Neuronal stem cell (in vitro differentiated cells): ENCODE results near the gene DPPA5. TPM values are rescaled to one million over a fixed set of nuclear protein-coding genes. Genes with fewer than 3 reads are reported as not detected.

Source experiments
- DNase-seq: peaks from one replicate; pipeline ENCODE4 v3.0.0-alpha.2; 2013; ENCODE audit warnings: low spot score
- H2AFZ ChIP-seq: one replicate; pipeline ENCODE4 v1.6.1; 2013; ENCODE audit warnings: mild to moderate bottlenecking, low read length, inconsistent platforms
- H2AK5ac ChIP-seq: 2 replicates; pipeline ENCODE4 v1.6.1; 2013; ENCODE audit warnings: low read depth, mild to moderate bottlenecking, inconsistent platforms, low read length, moderate library complexity, mixed read lengths
- H2BK120ac ChIP-seq: 2 replicates; pipeline ENCODE4 v1.6.1; 2013; ENCODE audit warnings: low read depth, mild to moderate bottlenecking, inconsistent platforms, low read length, moderate library complexity, mixed read lengths
- H2BK12ac ChIP-seq: one replicate; pipeline ENCODE4 v1.6.1; 2013; ENCODE audit warnings: low read length, inconsistent platforms
- H2BK15ac ChIP-seq: 2 replicates; pipeline ENCODE4 v1.6.1; 2013; ENCODE audit warnings: mild to moderate bottlenecking, low read length, inconsistent platforms, mixed read lengths
- H2BK5ac ChIP-seq: one replicate; pipeline ENCODE4 v1.6.1; 2013; ENCODE audit warnings: inconsistent platforms, mild to moderate bottlenecking, low read length, moderate library complexity
- H3K14ac ChIP-seq: one replicate; pipeline ENCODE4 v1.6.1; 2013; ENCODE audit warnings: low read length, inconsistent platforms
- H3K18ac ChIP-seq: 2 replicates; pipeline ENCODE4 v1.6.1; 2013; ENCODE audit warnings: low read length, inconsistent platforms
- H3K23ac ChIP-seq: 2 replicates; pipeline ENCODE4 v1.6.1; 2013; ENCODE audit warnings: low read depth, mild to moderate bottlenecking, mixed read lengths, low read length, inconsistent platforms; ENCODE audit not compliant: poor library complexity
- H3K27ac ChIP-seq: replicated peaks from 3 replicates; pipeline ENCODE4 v1.5.1; 2013; ENCODE audit warnings: low read length, inconsistent platforms
- H3K27me3 ChIP-seq, 3 experiments: 2 replicates each; pipeline ENCODE4 v1.6.1; 2013; ENCODE audit warnings: low read length in 3 of 3, mild to moderate bottlenecking in 2 of 3, inconsistent platforms in 1 of 3, low read depth in 1 of 3, mixed read lengths in 1 of 3, moderate library complexity in 1 of 3; ENCODE audit not compliant: control insufficient read depth in 3 of 3, insufficient read depth in 3 of 3
- H3K36me3 ChIP-seq, 2 donors: replicated peaks in 1 of 2; 2 replicates each; pipeline ENCODE4 v1.6.1; 2013; ENCODE audit warnings: low read length in 2 of 2; ENCODE audit not compliant: control insufficient read depth in 2 of 2, insufficient read depth in 2 of 2
- H3K4ac ChIP-seq: 2 replicates; pipeline ENCODE4 v1.6.1; 2013; ENCODE audit warnings: inconsistent platforms, mild to moderate bottlenecking, low read length, moderate library complexity
- H3K4me1 ChIP-seq, 2 donors: 1 replicate in 1 of 2; 2 replicates in 1 of 2; pipeline ENCODE4 v1.6.1; 2013; ENCODE audit warnings: low read length in 2 of 2, low read depth in 1 of 2; ENCODE audit not compliant: control insufficient read depth in 2 of 2, insufficient read depth in 1 of 2
- H3K4me2 ChIP-seq: one replicate; pipeline ENCODE4 v1.6.1; 2013; ENCODE audit warnings: mild to moderate bottlenecking, low read length, inconsistent platforms; ENCODE audit not compliant: insufficient read depth, poor library complexity, severe bottlenecking
- H3K4me3 ChIP-seq, 2 donors: 2 replicates each; pipeline ENCODE4 v1.5.1; 2013; ENCODE audit warnings: low read length in 2 of 2, mild to moderate bottlenecking in 2 of 2, inconsistent platforms in 1 of 2, moderate library complexity in 1 of 2
- H3K79me1 ChIP-seq: one replicate; pipeline ENCODE4 v1.6.1; 2013; ENCODE audit warnings: low read depth, mild to moderate bottlenecking, inconsistent platforms, low read length, moderate library complexity
- H3K9ac ChIP-seq: one replicate; pipeline ENCODE4 v1.6.1; 2013; ENCODE audit warnings: mild to moderate bottlenecking, low read depth, low read length, inconsistent platforms; ENCODE audit not compliant: poor library complexity
- H3K9me3 ChIP-seq, 2 donors: replicated peaks in 1 of 2; 2 replicates each; pipeline versions ENCODE3 to v1.6.1; 2013; ENCODE audit warnings: low read length in 2 of 2, mild to moderate bottlenecking in 2 of 2, inconsistent platforms in 1 of 2, low read depth in 1 of 2, mixed read lengths in 1 of 2, moderate library complexity in 1 of 2; ENCODE audit not compliant: control insufficient read depth in 2 of 2, insufficient read depth in 1 of 2
- H4K8ac ChIP-seq: one replicate; pipeline ENCODE4 v1.6.1; 2013; ENCODE audit warnings: low read depth, mild to moderate bottlenecking, inconsistent platforms, low read length, moderate library complexity
- H4K91ac ChIP-seq: one replicate; pipeline ENCODE4 v1.6.1; 2013; ENCODE audit warnings: low read length, low read depth, mild to moderate bottlenecking, inconsistent platforms; ENCODE audit not compliant: poor library complexity
- WGBS, 2 donors: extraction: QIAGEN DNeasy Blood & Tissue Kit; methylation state at CpG; one replicate each; pipeline ENCODE4 v1.1.7; 2013; ENCODE audit warnings: missing lambda C conversion rate in 2 of 2, mixed read lengths in 1 of 2; ENCODE audit not compliant: insufficient read length in 2 of 2, insufficient replicate concordance in 1 of 2; ENCODE audit errors: extremely low coverage in 2 of 2; 5-methylcytosine and 5-hydroxymethylcytosine counted together
- polyA plus RNA-seq, 2 experiments: library from polyadenylated mRNA; stranded (reverse); fragments of 200-250 nt; gene quantifications; one replicate each; pipeline ENCODE4 v1.2.3, GENCODE V29; 2013

Gene DPPA5, protein sequence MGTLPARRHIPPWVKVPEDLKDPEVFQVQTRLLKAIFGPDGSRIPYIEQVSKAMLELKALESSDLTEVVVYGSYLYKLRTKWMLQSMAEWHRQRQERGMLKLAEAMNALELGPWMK
- polyA plus RNA-seq (2013, experiment 1 of 2): not detected
- polyA plus RNA-seq (2013, experiment 2 of 2): not detected

DNA sequence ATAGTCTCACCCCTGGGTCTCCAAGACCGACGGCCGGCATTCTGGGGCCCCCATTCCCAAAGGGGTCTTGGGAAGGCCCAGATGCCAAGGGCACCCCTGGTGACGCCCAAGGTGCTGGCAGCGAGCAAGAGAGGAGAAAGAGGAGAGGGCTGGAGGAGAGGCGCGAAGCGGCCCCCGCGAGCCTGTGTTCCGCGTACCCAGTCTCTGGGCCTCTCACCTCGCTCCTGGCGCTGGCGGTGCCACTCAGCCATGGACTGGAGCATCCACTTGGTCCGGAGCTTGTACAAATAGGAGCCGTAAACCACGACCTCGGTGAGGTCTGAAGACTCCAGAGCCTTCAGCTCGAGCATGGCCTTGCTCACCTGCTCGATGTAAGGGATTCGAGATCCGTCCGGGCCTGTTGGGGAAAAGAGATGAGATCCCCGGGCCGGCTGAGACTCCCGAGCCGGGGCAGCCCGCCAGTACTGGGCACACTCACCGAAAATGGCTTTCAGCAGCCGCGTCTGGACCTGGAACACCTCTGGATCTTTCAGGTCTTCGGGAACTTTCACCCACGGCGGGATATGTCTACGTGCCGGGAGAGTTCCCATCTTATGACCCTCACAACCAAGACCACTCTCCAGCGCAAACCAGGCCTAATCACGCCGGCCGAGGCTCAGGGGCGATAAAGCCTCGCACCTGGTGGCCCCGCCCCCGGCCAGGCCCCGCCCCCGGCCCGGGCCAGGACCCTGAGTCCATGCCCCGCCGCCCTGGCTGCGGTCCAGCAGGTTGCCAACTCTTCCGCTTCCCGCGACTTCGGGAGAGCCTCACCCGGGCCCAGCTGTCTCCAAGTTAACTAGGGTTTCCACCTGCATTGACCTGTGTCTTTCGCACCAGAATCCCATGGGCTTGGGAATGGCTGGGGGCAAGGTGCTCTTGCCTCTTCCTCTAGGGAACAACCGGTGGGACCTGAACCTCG is at the start of gene DPPA5:
Gene DPPA5, minus strand, starts transcription at position 641 of the 958 bp plus-strand sequence. Its CDS starts 51 bp downstream, at position 590.
- no peak within 1 kb of the TSS for H3K18ac ChIP-seq
- no peak within 1 kb of the TSS for H2AFZ ChIP-seq
- H3K9me3 ChIP-seq: no peaks in the 10 kb centered on the region
- no peak within 1 kb of the TSS for H4K8ac ChIP-seq
- H3K4me2 ChIP-seq: no peak within 1 kb of the TSS
- no peak for DNase-seq
- peak within 1 kb of the TSS; percentile 18 for H2AK5ac ChIP-seq
- H2BK120ac ChIP-seq: no peak within 1 kb of the TSS
- H3K4me1 ChIP-seq: no peaks in the 10 kb centered on the region
- no CpG with 5 or more reads among the region's 59 CpGs for WGBS, 2 donors
- no peak within 1 kb of the TSS for H3K23ac ChIP-seq
- no peak within 1 kb of the TSS for H2BK15ac ChIP-seq
- H3K4ac ChIP-seq: no peak within 1 kb of the TSS
- no peaks in the 10 kb centered on the region for H3K27me3 ChIP-seq
- H4K91ac ChIP-seq: no peak within 1 kb of the TSS
- no peak within 1 kb of the TSS for H3K4me3 ChIP-seq
- H3K79me1 ChIP-seq: no peaks in the 10 kb centered on the region
- no peaks in the 10 kb centered on the region for H3K36me3 ChIP-seq
- no peak within 1 kb of the TSS for H2BK12ac ChIP-seq
- no peak within 1 kb of the TSS for H3K27ac ChIP-seq
- peak within 1 kb of the TSS; percentile 35 for H2BK5ac ChIP-seq
- H3K14ac ChIP-seq: peak within 1 kb of the TSS; percentile 21
- no peak within 1 kb of the TSS for H3K9ac ChIP-seq

DNA sequence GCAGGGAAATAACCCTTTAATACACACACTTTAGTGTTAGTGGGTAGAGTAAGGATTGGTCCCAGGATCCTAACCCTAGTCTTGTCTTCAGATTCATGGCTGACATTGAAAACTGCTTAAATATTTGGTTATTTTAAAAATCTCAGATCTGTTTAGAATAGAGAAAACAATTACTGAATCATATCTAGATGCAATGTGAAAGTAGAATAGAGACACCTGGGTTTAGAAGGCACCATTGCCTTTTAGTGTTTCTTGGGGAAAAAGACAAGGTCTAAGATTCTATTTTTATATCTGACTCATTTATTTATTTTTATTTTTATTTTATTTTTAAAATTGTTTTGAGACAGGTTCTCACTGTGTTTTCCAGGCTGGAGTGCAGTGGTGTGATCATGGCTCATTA is 46.6 kb upstream of the DPPA5 start:
- Histone ChIP-seq H3K36me3 (no peaks in the 10 kb centered on the region), H3K9me3 (no peaks in the 10 kb centered on the region), H3K14ac (no peak overlapping the region), H4K8ac (no peak overlapping the region), H3K79me1 (no peaks in the 10 kb centered on the region), H3K4me3 (no peak overlapping the region), H3K27me3 (peaks cover 0 to 7% (median 0%) of the 10 kb centered on the region in 3 experiments), H4K91ac (no peak overlapping the region), H3K4me1 (no peaks in the 10 kb centered on the region), H3K4ac (no peak overlapping the region), H2BK15ac (no peak overlapping the region), H2AK5ac (no peak overlapping the region), H3K9ac (no peak overlapping the region), H2BK12ac (no peak overlapping the region), H2BK120ac (no peak overlapping the region), H3K18ac (no peak overlapping the region), H2BK5ac (no peak overlapping the region), H3K4me2 (no peak overlapping the region), H3K27ac (no peak overlapping the region), H2AFZ (no peak overlapping the region), H3K23ac (no peak overlapping the region)
- no peak for DNase-seq

DNA sequence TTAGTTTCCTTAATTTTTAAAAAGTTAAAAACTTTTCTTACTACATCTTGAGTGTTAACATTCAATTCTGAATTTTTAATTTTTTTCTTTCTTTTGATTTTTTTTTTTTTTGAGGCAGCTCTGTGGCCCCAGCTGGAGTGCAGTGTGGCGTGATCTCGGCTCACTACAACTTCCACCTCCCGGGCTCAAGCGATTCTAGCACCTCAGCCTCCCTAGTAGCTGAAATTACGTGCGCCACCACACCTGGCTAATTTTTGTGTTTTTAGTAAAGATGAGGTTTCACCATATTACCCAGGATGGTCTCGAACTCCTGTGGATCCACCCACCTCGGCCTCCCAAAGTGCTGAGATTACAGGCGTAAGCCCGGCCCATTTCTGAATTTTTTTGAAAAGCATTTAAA is 41.8 kb upstream of the DPPA5 start:
- no peak overlapping the region for H3K4me3 ChIP-seq
- no peak for DNase-seq
- no peak overlapping the region for H2AK5ac ChIP-seq
- no peak overlapping the region for H3K18ac ChIP-seq
- H3K14ac ChIP-seq: no peak overlapping the region
- no peaks in the 10 kb centered on the region for H3K36me3 ChIP-seq
- H2BK5ac ChIP-seq: no peak overlapping the region
- no peak overlapping the region for H2BK120ac ChIP-seq
- no peak overlapping the region for H3K23ac ChIP-seq
- no peak overlapping the region for H2BK12ac ChIP-seq
- no peak overlapping the region for H4K8ac ChIP-seq
- peaks cover 0 to 7% (median 0%) of the 10 kb centered on the region in 3 experiments for H3K27me3 ChIP-seq
- WGBS, 2 donors: no CpG with 5 or more reads among the region's 10 CpGs
- peaks cover 0 to 2% of the 10 kb centered on the region in 2 donors for H3K9me3 ChIP-seq
- H2AFZ ChIP-seq: no peak overlapping the region
- H3K4ac ChIP-seq: no peak overlapping the region
- H2BK15ac ChIP-seq: no peak overlapping the region
- H3K9ac ChIP-seq: no peak overlapping the region
- H3K27ac ChIP-seq: no peak overlapping the region
- no peaks in the 10 kb centered on the region for H3K79me1 ChIP-seq
- H3K4me1 ChIP-seq: no peaks in the 10 kb centered on the region
- no peak overlapping the region for H4K91ac ChIP-seq
- H3K4me2 ChIP-seq: no peak overlapping the region

DNA sequence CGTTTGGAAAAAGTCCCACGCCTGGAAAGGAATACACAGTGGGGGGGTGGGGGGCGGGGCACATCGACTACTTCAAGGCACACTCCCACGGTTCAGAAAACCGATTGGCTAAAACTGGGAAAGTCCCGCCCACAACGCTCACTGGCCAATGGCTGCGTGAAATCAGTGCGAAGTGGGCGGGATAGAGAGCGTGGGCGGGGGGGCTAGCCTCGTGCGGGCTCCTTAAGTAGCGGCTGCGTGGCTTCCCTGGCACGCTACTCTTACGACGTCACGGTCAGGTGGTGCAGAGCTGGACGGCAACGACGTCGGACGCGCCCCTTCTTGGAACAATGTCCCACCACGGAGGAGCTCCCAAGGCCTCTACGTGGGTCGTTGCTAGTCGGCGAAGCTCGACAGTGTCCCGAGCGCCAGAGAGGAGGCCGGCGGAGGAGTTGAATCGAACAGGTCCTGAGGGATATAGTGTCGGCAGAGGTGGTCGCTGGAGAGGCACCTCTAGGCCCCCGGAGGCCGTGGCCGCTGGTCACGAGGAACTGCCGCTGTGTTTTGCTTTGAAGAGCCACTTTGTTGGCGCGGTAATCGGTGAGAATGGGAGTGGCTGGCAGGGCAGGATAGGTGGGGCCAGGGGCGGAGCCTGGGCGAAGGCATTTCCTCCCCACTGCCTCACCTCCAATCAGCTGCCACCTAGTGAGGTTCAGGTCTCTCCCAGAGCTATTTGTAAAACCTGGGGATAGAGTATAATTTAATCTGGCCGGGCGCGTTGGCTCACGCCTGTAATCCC is 40.7 kb upstream of the DPPA5 start, which contains the start of gene DDX43:
Gene DDX43, plus strand, starts transcription at position 252 of the 778 bp plus-strand sequence. Its CDS starts 78 bp downstream, at position 330.
- Histone ChIP-seq H2BK5ac (no peak within 1 kb of the TSS), H3K79me1 (no peaks in the 10 kb centered on the region), H2BK12ac (no peak within 1 kb of the TSS), H3K27ac (no peak within 1 kb of the TSS), H3K9ac (no peak within 1 kb of the TSS), H3K9me3 (peaks cover 0 to 2% of the 10 kb centered on the region in 2 donors), H3K27me3 (peaks cover 0 to 4% (median 0%) of the 10 kb centered on the region in 3 experiments), H3K36me3 (no peaks in the 10 kb centered on the region), H4K8ac (no peak within 1 kb of the TSS), H4K91ac (no peak within 1 kb of the TSS), H3K4me1 (no peaks in the 10 kb centered on the region), H3K4ac (no peak within 1 kb of the TSS), H3K4me2 (no peak within 1 kb of the TSS), H3K18ac (peak within 1 kb of the TSS; percentile 22), H2BK120ac (no peak within 1 kb of the TSS), H2AK5ac (peak within 1 kb of the TSS; percentile 54), H2AFZ (no peak within 1 kb of the TSS), H3K4me3 (no peak within 1 kb of the TSS), H3K14ac (peak within 1 kb of the TSS; percentile 76), H2BK15ac (no peak within 1 kb of the TSS), H3K23ac (peak within 1 kb of the TSS; percentile 67)
- no peak for DNase-seq
- no CpG with 5 or more reads among the region's 54 CpGs for WGBS, 2 donors
